GM23248 (cell line): ENCODE data around the gene NCOA7.

Source experiments
- EZH2 ChIP-seq: fragments of 200-600 bp; sonication (generic); IDR thresholded peaks from 2 replicates; pipeline ENCODE4 v1.6.1; 2018; ENCODE audit warnings: antibody characterized with exemption, mild to moderate bottlenecking; ENCODE audit not compliant: insufficient read depth, poor library complexity, severe bottlenecking
- EZH2phosphoT487 ChIP-seq: fragments of 200-600 bp; sonication (generic); IDR thresholded peaks from 2 replicates; pipeline ENCODE4 v1.6.1; 2018; ENCODE audit warnings: antibody characterized with exemption, moderate library complexity, mild to moderate bottlenecking, low read depth; ENCODE audit not compliant: insufficient read depth

GRCh38 chr6:125944434-125944816 is 153.7 kb downstream of the NCOA7 start:
- TF ChIP-seq EZH2 (no peak), EZH2phosphoT487 (no peak)
